ENCODE measurements around the gene SPSB1. TPM values are rescaled to one million over a fixed set of nuclear protein-coding genes. Genes with fewer than 3 reads are reported as not detected.

The SPSB1 gene
- polyA plus RNA-seq, 2 donors: 14.4 to 20.9 TPM

DNA sequence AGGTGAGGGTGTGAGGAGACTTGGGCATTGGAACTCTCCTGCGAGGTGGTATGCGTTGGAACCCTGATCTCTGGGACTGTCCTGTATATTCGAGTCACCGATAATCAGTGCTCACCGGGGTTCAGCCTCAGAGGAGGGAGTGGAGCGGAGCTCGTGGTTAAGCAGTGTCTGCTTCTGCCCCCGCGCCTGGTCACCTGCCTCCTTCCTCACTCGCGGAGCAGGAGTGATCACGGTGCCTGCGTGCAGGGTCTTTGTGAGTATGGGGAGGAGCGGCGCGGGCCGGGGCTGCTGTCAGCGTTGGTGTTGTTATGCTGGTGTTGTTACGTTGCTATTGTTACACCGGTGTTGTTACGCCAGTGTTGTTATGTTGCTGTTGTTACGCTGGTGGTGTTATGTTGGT lies 34.8 kb upstream of the SPSB1 start:
- Histone ChIP-seq H3K27me3 (ENCODE audit: control insufficient read depth in 1 of 2, insufficient read depth in 2 of 2, low read length in 2 of 2) (no peaks in the 10 kb centered on the region), H3K36me3 (ENCODE audit: control insufficient read depth in 2 of 2, insufficient read depth in 2 of 2, low read length in 1 of 2) (peaks cover 6 to 15% of the 10 kb centered on the region in 2 donors), H3K4me3 (ENCODE audit: low read depth in 1 of 2, low read length in 2 of 2) (no peak overlapping the region), H3K9me3 (ENCODE audit: control insufficient read depth in 2 of 2, insufficient read depth in 1 of 2, low read depth in 1 of 2, low read length in 1 of 2) (no peaks in the 10 kb centered on the region), H3K27ac (ENCODE audit: low read depth in 2 of 2, low read length in 1 of 2) (no peak overlapping the region), H3K4me1 (ENCODE audit: control insufficient read depth in 2 of 2, insufficient read depth in 2 of 2, low read length in 1 of 2) (no peaks in the 10 kb centered on the region)
- 96% methylated on average over 22 of the region's 22 CpGs for WGBS, 2 donors

DNA sequence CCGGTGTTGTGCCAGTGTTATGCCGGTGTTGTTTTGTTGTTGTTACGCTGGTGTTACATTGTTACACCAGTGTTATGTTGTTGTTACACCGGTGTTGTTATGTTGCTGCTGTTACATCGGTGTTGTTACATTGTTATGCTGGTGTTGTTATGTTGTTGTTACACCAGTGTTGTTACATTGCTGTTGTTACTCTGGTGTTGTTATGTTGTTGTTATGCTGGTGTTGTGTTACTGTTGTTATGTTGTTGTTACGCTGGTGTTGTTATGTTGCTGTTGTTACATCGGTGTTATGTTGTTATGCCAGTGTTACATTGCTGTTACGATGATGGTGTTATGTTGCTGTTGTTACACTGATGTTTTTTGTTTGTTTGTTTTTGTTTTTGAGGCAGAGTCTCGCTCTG lies 34.1 kb upstream of the SPSB1 start:
- no peaks in the 10 kb centered on the region for H3K4me1 ChIP-seq (ENCODE audit: control insufficient read depth in 2 of 2, insufficient read depth in 2 of 2, low read length in 1 of 2)
- no peak overlapping the region for H3K27ac ChIP-seq (ENCODE audit: low read depth in 2 of 2, low read length in 1 of 2)
- H3K9me3 ChIP-seq (ENCODE audit: control insufficient read depth in 2 of 2, insufficient read depth in 1 of 2, low read depth in 1 of 2, low read length in 1 of 2): no peaks in the 10 kb centered on the region
- H3K36me3 ChIP-seq (ENCODE audit: control insufficient read depth in 2 of 2, insufficient read depth in 2 of 2, low read length in 1 of 2): peaks cover 9 to 23% of the 10 kb centered on the region in 2 donors
- H3K27me3 ChIP-seq (ENCODE audit: control insufficient read depth in 1 of 2, insufficient read depth in 2 of 2, low read length in 2 of 2): no peaks in the 10 kb centered on the region
- H3K4me3 ChIP-seq (ENCODE audit: low read depth in 1 of 2, low read length in 2 of 2): no peak overlapping the region
- WGBS, 2 donors: 97 to 98% methylated on average over 9 of the region's 9 CpGs

DNA sequence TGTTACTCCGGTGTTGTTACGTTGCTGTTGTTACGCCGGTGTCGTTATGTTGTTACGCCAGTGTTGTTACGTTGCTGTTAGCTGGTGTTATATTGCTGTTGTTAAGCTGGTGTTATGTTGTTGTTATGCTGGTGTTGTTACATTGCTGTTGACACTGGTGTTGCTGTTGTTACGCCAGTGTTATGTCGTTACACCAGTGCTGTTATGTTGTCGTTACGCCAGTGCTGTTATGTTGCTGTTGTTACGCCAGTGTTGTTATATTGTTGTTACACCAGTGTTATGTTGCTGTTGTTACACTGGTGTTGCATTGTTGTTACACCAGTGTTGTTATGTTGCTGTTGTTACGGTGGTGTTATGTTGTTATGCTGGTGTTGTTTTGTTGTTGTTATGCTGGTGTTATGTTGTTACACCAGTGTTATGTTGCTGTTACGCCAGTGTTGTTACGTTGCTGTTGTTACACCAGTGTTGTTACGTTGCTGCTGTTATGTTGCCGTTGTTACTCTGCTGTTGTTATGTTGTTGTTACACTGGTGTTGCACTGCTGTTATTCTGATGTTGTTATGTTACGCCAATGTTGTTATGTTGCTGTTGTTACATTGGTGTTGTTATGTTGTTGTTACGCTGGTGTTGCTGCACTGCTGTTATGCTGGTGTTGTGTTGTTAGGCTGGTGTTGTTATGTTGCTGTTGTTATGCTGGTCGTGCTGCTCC lies 32.5 kb upstream of the SPSB1 start:
- H3K27ac ChIP-seq (ENCODE audit: low read depth in 2 of 2, low read length in 1 of 2): no peak overlapping the region
- H3K27me3 ChIP-seq (ENCODE audit: control insufficient read depth in 1 of 2, insufficient read depth in 2 of 2, low read length in 2 of 2): no peaks in the 10 kb centered on the region
- peaks cover 9 to 39% of the 10 kb centered on the region in 2 donors for H3K36me3 ChIP-seq (ENCODE audit: control insufficient read depth in 2 of 2, insufficient read depth in 2 of 2, low read length in 1 of 2)
- no peaks in the 10 kb centered on the region for H3K4me1 ChIP-seq (ENCODE audit: control insufficient read depth in 2 of 2, insufficient read depth in 2 of 2, low read length in 1 of 2)
- H3K4me3 ChIP-seq (ENCODE audit: low read depth in 1 of 2, low read length in 2 of 2): no peak overlapping the region
- 93 to 97% methylated on average over 20 of the region's 20 CpGs for WGBS, 2 donors
- H3K9me3 ChIP-seq (ENCODE audit: control insufficient read depth in 2 of 2, insufficient read depth in 1 of 2, low read depth in 1 of 2, low read length in 1 of 2): no peaks in the 10 kb centered on the region

DNA sequence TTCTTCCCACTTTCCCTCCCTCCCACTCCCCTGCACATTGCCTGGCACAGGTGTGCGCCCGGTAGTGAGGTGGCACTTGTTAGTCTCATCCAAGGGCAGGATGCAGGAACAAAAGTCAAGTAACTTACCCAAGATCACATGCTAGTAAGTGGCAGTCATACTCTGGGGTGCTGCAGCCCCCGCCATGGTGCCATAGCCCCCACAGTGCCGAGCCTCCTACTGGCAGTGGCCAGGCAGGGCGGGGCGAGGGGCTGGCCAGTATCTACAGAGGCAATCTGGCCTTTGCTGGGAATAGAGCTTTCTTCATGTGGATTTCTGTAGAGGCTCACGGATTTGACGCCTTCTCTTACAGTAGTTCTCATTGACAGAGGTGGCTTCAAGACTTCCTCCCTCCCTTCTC lies 31.2 kb upstream of the SPSB1 start:
- Histone ChIP-seq H3K27ac (ENCODE audit: low read depth in 2 of 2, low read length in 1 of 2) (no peak overlapping the region), H3K4me1 (ENCODE audit: control insufficient read depth in 2 of 2, insufficient read depth in 2 of 2, low read length in 1 of 2) (no peaks in the 10 kb centered on the region), H3K9me3 (ENCODE audit: control insufficient read depth in 2 of 2, insufficient read depth in 1 of 2, low read depth in 1 of 2, low read length in 1 of 2) (no peaks in the 10 kb centered on the region), H3K4me3 (ENCODE audit: low read depth in 1 of 2, low read length in 2 of 2) (no peak overlapping the region), H3K36me3 (ENCODE audit: control insufficient read depth in 2 of 2, insufficient read depth in 2 of 2, low read length in 1 of 2) (peaks cover 9 to 37% of the 10 kb centered on the region in 2 donors), H3K27me3 (ENCODE audit: control insufficient read depth in 1 of 2, insufficient read depth in 2 of 2, low read length in 2 of 2) (no peaks in the 10 kb centered on the region)
- 90 to 91% methylated on average over 8 of the region's 8 CpGs for WGBS, 2 donors

DNA sequence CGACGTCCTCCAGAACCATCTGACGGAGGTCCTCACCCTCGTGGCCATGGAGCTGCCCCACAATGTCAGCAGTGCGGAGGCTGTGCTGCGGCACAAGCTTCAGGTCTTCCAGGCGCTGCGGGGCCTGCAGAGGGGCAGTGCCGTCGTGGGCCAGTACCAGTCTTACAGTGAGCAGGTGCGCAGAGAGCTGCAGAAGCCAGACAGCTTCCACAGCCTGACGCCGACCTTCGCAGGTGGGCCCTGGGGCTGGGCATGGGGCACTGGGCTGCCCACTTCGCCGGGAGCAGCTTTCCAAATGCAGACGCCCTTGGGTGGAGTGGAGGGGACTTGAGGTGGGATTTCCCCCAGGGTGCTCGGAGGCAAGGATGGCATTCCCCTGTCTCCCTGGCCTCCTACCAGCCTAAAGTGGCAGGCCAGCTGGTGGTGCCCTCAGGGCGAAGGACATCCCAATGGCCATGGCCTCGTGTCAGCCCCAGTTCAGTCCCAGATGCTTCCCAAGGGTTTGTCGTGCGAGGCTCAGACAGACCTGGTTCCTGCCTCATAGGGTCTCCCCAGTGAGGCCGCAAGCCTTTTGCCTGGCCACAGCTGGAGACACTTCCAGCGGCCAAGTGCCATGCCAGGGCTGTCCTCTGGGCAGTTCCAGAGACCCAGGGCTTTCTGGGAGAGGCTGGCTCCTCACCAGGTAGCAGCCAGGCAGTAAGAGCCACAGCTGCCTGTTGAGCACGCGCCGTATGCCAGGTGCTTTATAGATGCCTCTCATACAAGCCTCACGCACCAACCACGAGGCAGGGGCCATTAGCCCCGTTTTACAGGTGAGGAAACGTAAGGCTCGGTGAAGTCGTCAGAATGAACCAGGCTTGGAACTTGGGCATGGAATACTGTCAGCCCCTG lies 30.4 kb upstream of the SPSB1 start:
- H3K4me3 ChIP-seq (ENCODE audit: low read depth in 1 of 2, low read length in 2 of 2): no peak overlapping the region
- no peaks in the 10 kb centered on the region for H3K9me3 ChIP-seq (ENCODE audit: control insufficient read depth in 2 of 2, insufficient read depth in 1 of 2, low read depth in 1 of 2, low read length in 1 of 2)
- WGBS, 2 donors: 92 to 93% methylated on average over 32 to 33 of the region's 33 CpGs
- H3K36me3 ChIP-seq (ENCODE audit: control insufficient read depth in 2 of 2, insufficient read depth in 2 of 2, low read length in 1 of 2): peaks cover 9 to 37% of the 10 kb centered on the region in 2 donors
- H3K4me1 ChIP-seq (ENCODE audit: control insufficient read depth in 2 of 2, insufficient read depth in 2 of 2, low read length in 1 of 2): peaks cover 0 to 2% of the 10 kb centered on the region in 2 donors
- H3K27me3 ChIP-seq (ENCODE audit: control insufficient read depth in 1 of 2, insufficient read depth in 2 of 2, low read length in 2 of 2): no peaks in the 10 kb centered on the region
- no peak overlapping the region for H3K27ac ChIP-seq (ENCODE audit: low read depth in 2 of 2, low read length in 1 of 2)

DNA sequence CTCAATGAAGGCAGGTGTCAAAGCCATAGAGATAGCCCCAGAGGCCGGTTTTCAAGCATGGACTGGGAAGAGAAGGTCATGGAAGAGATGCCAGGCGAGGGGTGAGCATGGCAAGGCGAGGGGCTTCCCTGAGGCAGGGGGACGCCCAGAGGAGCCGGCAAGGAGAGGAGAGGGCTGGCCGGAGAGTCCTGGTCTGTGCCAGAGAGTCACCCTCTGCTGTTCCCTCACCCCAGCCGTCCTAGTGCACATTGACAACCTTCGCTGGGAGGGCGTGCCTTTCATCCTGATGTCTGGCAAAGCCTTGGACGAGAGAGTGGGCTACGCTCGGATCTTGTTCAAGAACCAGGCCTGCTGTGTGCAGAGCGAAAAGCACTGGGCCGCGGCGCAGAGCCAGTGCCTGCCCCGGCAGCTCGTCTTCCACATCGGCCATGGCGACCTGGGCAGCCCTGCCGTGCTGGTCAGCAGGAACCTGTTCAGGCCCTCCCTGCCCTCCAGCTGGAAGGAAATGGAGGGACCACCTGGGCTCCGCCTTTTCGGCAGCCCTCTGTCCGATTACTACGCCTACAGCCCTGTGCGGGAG lies 29.3 kb upstream of the SPSB1 start:
- peaks cover 9 to 35% of the 10 kb centered on the region in 2 donors for H3K36me3 ChIP-seq (ENCODE audit: control insufficient read depth in 2 of 2, insufficient read depth in 2 of 2, low read length in 1 of 2)
- WGBS, 2 donors: 90 to 92% methylated on average over 26 of the region's 26 CpGs
- H3K9me3 ChIP-seq (ENCODE audit: control insufficient read depth in 2 of 2, insufficient read depth in 1 of 2, low read depth in 1 of 2, low read length in 1 of 2): no peaks in the 10 kb centered on the region
- peaks cover 0 to 2% of the 10 kb centered on the region in 2 donors for H3K4me1 ChIP-seq (ENCODE audit: control insufficient read depth in 2 of 2, insufficient read depth in 2 of 2, low read length in 1 of 2)
- H3K4me3 ChIP-seq (ENCODE audit: low read depth in 1 of 2, low read length in 2 of 2): no peak overlapping the region
- no peak overlapping the region for H3K27ac ChIP-seq (ENCODE audit: low read depth in 2 of 2, low read length in 1 of 2)
- no peaks in the 10 kb centered on the region for H3K27me3 ChIP-seq (ENCODE audit: control insufficient read depth in 1 of 2, insufficient read depth in 2 of 2, low read length in 2 of 2)

DNA sequence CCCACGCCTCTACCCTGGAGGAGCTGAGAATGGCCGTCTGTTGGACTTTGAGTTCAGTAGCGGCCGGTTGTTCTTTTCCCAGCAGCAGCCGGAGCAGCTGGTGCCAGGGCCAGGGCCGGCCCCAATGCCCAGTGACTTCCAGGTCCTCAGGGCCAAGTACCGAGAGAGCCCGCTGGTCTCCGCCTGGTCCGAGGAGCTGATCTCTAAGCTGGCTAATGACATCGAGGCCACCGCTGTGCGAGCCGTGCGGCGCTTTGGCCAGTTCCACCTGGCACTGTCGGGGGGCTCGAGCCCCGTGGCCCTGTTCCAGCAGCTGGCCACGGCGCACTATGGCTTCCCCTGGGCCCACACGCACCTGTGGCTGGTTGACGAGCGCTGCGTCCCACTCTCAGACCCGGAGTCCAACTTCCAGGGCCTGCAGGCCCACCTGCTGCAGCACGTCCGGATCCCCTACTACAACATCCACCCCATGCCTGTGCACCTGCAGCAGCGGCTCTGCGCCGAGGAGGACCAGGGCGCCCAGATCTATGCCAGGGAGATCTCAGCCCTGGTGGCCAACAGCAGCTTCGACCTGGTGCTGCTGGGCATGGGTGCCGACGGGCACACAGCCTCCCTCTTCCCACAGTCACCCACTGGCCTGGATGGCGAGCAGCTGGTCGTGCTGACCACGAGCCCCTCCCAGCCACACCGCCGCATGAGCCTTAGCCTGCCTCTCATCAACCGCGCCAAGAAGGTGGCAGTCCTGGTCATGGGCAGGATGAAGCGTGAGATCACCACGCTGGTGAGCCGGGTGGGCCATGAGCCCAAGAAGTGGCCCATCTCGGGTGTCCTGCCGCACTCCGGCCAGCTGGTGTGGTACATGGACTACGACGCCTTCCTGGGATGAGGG lies 28.5 kb upstream of the SPSB1 start:
- Histone ChIP-seq H3K27ac (ENCODE audit: low read depth in 2 of 2, low read length in 1 of 2) (no peak overlapping the region), H3K36me3 (ENCODE audit: control insufficient read depth in 2 of 2, insufficient read depth in 2 of 2, low read length in 1 of 2) (peaks cover 9 to 35% of the 10 kb centered on the region in 2 donors), H3K4me3 (ENCODE audit: low read depth in 1 of 2, low read length in 2 of 2) (no peak overlapping the region), H3K9me3 (ENCODE audit: control insufficient read depth in 2 of 2, insufficient read depth in 1 of 2, low read depth in 1 of 2, low read length in 1 of 2) (no peaks in the 10 kb centered on the region), H3K4me1 (ENCODE audit: control insufficient read depth in 2 of 2, insufficient read depth in 2 of 2, low read length in 1 of 2) (peaks cover 0 to 2% of the 10 kb centered on the region in 2 donors), H3K27me3 (ENCODE audit: control insufficient read depth in 1 of 2, insufficient read depth in 2 of 2, low read length in 2 of 2) (no peaks in the 10 kb centered on the region)
- 94 to 95% methylated on average over 50 of the region's 50 CpGs for WGBS, 2 donors

DNA sequence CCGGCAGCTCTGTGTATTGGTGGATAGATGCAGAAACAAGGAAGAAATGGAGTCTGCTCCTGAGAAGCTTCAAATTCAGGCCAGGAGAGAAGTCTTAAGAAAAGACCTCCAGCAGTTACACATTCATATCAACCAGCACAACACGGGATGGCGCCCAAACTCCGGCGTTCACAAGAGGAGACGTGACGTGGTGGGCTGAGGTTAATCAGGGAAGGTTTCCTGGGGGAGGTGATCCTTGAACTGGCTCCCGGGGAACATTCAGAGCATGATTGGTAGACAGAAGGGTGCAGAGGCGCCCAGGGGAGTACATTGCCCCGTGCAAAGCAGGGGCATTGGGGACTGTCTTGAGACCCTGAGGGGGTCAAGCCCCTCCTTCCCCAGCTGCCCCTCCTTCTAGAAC lies 27.7 kb upstream of the SPSB1 start:
- no peaks in the 10 kb centered on the region for H3K27me3 ChIP-seq (ENCODE audit: control insufficient read depth in 1 of 2, insufficient read depth in 2 of 2, low read length in 2 of 2)
- H3K9me3 ChIP-seq (ENCODE audit: control insufficient read depth in 2 of 2, insufficient read depth in 1 of 2, low read depth in 1 of 2, low read length in 1 of 2): no peaks in the 10 kb centered on the region
- H3K27ac ChIP-seq (ENCODE audit: low read depth in 2 of 2, low read length in 1 of 2): no peak overlapping the region
- WGBS, 2 donors: 93 to 95% methylated on average over 10 of the region's 10 CpGs
- H3K36me3 ChIP-seq (ENCODE audit: control insufficient read depth in 2 of 2, insufficient read depth in 2 of 2, low read length in 1 of 2): peaks cover 9 to 35% of the 10 kb centered on the region in 2 donors
- no peak overlapping the region for H3K4me3 ChIP-seq (ENCODE audit: low read depth in 1 of 2, low read length in 2 of 2)
- H3K4me1 ChIP-seq (ENCODE audit: control insufficient read depth in 2 of 2, insufficient read depth in 2 of 2, low read length in 1 of 2): peaks cover 0 to 2% of the 10 kb centered on the region in 2 donors

DNA sequence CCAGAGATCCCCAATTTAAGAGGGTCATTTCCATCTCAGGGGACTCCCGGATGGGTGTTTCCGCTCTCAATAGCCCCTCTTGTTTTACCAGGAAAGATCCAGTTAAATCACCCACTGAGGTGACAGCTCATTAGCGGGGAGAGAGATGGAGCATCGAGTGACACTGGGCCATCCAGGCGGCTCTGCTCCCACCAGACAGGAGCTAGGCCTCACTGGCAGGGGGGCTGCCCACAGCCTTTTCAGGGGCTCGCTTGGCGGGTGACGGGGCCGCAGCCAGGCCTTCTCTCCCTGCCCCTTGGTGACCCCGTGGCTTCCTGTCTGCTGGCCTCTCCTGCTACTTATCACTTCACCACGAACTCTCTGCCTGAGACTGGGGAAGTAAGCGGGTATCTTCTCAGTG lies 26.7 kb upstream of the SPSB1 start:
- H3K9me3 ChIP-seq (ENCODE audit: control insufficient read depth in 2 of 2, insufficient read depth in 1 of 2, low read depth in 1 of 2, low read length in 1 of 2): no peaks in the 10 kb centered on the region
- peaks cover 0 to 4% of the 10 kb centered on the region in 2 donors for H3K4me1 ChIP-seq (ENCODE audit: control insufficient read depth in 2 of 2, insufficient read depth in 2 of 2, low read length in 1 of 2)
- no peaks in the 10 kb centered on the region for H3K27me3 ChIP-seq (ENCODE audit: control insufficient read depth in 1 of 2, insufficient read depth in 2 of 2, low read length in 2 of 2)
- peak overlapping the region in 1 of 2 donors; percentile 25 for H3K27ac ChIP-seq (ENCODE audit: low read depth in 2 of 2, low read length in 1 of 2)
- H3K4me3 ChIP-seq (ENCODE audit: low read depth in 1 of 2, low read length in 2 of 2): no peak overlapping the region
- H3K36me3 ChIP-seq (ENCODE audit: control insufficient read depth in 2 of 2, insufficient read depth in 2 of 2, low read length in 1 of 2): peaks cover 9 to 35% of the 10 kb centered on the region in 2 donors
- 90% methylated on average over 12 of the region's 12 CpGs for WGBS, 2 donors

Measured in esophagus (tissue), 2 donors.